PFSK-1 (cell line): Measurements from ENCODE around the gene SLX9.

ENCODE experiments used
- FOXP2 ChIP-seq: optimal IDR thresholded peaks from 2 replicates; pipeline ENCODE3; 2011; ENCODE audit warnings: borderline replicate concordance, control low read depth, inconsistent platforms; ENCODE audit not compliant: insufficient read depth; ENCODE audit errors: extremely low read length, extremely low read depth
- POLR2AphosphoS5 ChIP-seq: IDR thresholded peaks from 2 replicates; pipeline ENCODE4 v1.6.1; 2012; ENCODE audit warnings: low read depth, mild to moderate bottlenecking, control low read depth, low read length, moderate library complexity

DNA sequence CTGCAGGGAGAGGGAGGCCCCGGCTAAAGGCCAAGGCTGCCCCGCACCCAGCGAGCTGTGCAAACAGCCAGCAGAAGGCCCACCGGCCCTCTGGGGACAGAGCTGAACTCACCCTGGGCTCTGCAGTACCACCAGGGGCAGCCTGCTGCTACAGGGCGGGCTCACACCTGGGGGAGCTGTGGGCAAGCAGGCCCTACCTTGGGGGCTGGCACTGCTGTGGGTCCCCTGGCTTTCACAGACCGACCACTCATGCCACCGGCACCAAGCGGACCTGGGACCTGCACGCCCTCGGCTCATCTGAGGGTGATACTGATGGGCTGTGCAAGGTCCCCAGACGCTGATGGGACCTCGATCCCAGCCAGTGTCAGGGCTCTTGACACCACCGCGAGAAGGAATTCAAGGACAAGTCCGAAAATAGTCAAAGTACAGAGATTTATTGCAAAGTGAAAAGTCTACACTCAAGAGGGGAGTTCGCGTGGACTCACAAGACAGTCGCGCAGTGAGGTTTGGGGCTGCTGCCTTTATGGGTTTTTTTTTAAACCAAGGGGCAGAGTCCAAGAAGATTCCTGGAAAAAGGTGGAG, 73.5 kb downstream of the SLX9 start:
- TF ChIP-seq POLR2AphosphoS5, result no peak
- TF ChIP-seq FOXP2, result no peak
